GM21529 (cell line): ENCODE measurements around the gene ITGA4.
A peak's percentile ranks its signal among the peaks of the same experiment; 100 is the strongest.
"Not testable (repeated sequence)": the region's sequence is repeated elsewhere in the genome, so short reads cannot be mapped to it uniquely, and the experiment has no call there.

ENCODE experiments used
- ATAC-seq: cut with Tn5 transposase; IDR thresholded peaks from one replicate; pipeline ENCODE4 v1.9.1; 2021; ENCODE audit not compliant: unreplicated experiment

ITGA4 gene

GRCh38 chr2:181457121-181457740 is at the start of gene ITGA4:
Gene ITGA4, plus strand, starts transcription at chr2:181457386. Its CDS starts 269 bp downstream, at chr2:181457655.
- ATAC-seq: peak; percentile 70

GRCh38 chr2:181408861-181409260 is 48.3 kb upstream of the ITGA4 start:
- no peak for ATAC-seq

GRCh38 chr2:181411105-181411849 is 45.9 kb upstream of the ITGA4 start:
- ATAC-seq: peak; percentile 94

- no peak for ATAC-seq
Measured at GRCh38 chr2:181419129-181419855, 37.9 kb upstream of the ITGA4 start.

GRCh38 chr2:181420259-181421130 is 36.7 kb upstream of the ITGA4 start:
- ATAC-seq: no peak

GRCh38 chr2:181421131-181421458 is 36.1 kb upstream of the ITGA4 start:
- ATAC-seq: no peak

GRCh38 chr2:181421464-181421863 is 35.7 kb upstream of the ITGA4 start:
- ATAC-seq: no peak

- ATAC-seq: no peak
Measured at GRCh38 chr2:181426672-181427071, 30.5 kb upstream of the ITGA4 start.

- ATAC-seq: no peak
Measured at GRCh38 chr2:181430406-181431118, 26.6 kb upstream of the ITGA4 start.

- no peak for ATAC-seq
Measured at GRCh38 chr2:181431674-181432073, 25.5 kb upstream of the ITGA4 start.

GRCh38 chr2:181438261-181438660 is 18.9 kb upstream of the ITGA4 start:
- peak; percentile 55 for ATAC-seq

GRCh38 chr2:181440344-181440743 is 16.8 kb upstream of the ITGA4 start:
- ATAC-seq: no peak

GRCh38 chr2:181440919-181441318 is 16.3 kb upstream of the ITGA4 start:
- ATAC-seq: no peak

GRCh38 chr2:181441670-181442069 is 15.5 kb upstream of the ITGA4 start:
- ATAC-seq: no peak

- no peak for ATAC-seq
Measured at GRCh38 chr2:181444654-181445053, 12.5 kb upstream of the ITGA4 start.

- no peak for ATAC-seq
Measured at GRCh38 chr2:181446985-181447384, 10.2 kb upstream of the ITGA4 start.

GRCh38 chr2:181449278-181449677 is 7.9 kb upstream of the ITGA4 start:
- ATAC-seq: not testable (repeated sequence)

GRCh38 chr2:181454686-181455450 is 2.3 kb upstream of the ITGA4 start:
- no peak for ATAC-seq

GRCh38 chr2:181456660-181457120 is 496 bp upstream of the ITGA4 start:
- peak; percentile 73 for ATAC-seq
